GM23248 (cell line): ENCODE data around the gene GPER1. TPM values are rescaled to one million over a fixed set of nuclear protein-coding genes. Genes with fewer than 3 reads are reported as not detected.

Source experiments
- polyA plus RNA-seq: library from polyadenylated mRNA; unstranded; fragments of >200 nt; fragmentation: Nextera tagmentation; extraction: Ambion mirVana; gene quantifications from 2 replicates; pipeline ENCODE4 v1.2.1, GENCODE V29; 2016
- total RNA-seq: library from RNA; depleted of rRNA; stranded (reverse); fragments of >200 nt; shearing (Covaris generic); gene quantifications from 2 replicates; pipeline ENCODE4 v1.2.3, GENCODE V29; 2014; rRNA removed

GPER1 gene
- total and polyA plus RNA-seq, 2 experiments from 2014 or later: 5.6 to 6.7 TPM

Other genes with a start within 250 kb of the GPER1 start
- 16.7 and 26.8 TPM in 2 replicates for gene GET4, start 211.6 kb upstream of the GPER1 start, total RNA-seq
- gene GET4, start 211.6 kb upstream of the GPER1 start, polyA plus RNA-seq: 25.3 and 26.3 TPM in 2 replicates
- 0.38 and 1.1 TPM in 2 replicates for gene ADAP1, start 133.4 kb upstream of the GPER1 start, total RNA-seq
- gene ADAP1, start 133.4 kb upstream of the GPER1 start, polyA plus RNA-seq: 0.24 and 0.51 TPM in 2 replicates
- gene COX19, start 112.6 kb upstream of the GPER1 start, total RNA-seq: 5.5 and 5.6 TPM in 2 replicates
- gene COX19, start 112.6 kb upstream of the GPER1 start, polyA plus RNA-seq: 9.5 and 9.9 TPM in 2 replicates
- gene CYP2W1, start 104.9 kb upstream of the GPER1 start, total RNA-seq: not detected in 2 replicates
- not detected in 2 replicates for gene CYP2W1, start 104.9 kb upstream of the GPER1 start, polyA plus RNA-seq
- gene GPR146, start 43.6 kb upstream of the GPER1 start, total RNA-seq: 9.7 and 10.2 TPM in 2 replicates
- 4.3 and 5.1 TPM in 2 replicates for gene GPR146, start 43.6 kb upstream of the GPER1 start, polyA plus RNA-seq
- 24.7 and 32.2 TPM in 2 replicates for gene ZFAND2A, start 72.1 kb downstream of the GPER1 start, total RNA-seq
- gene ZFAND2A, start 72.1 kb downstream of the GPER1 start, polyA plus RNA-seq: 49.9 and 52.4 TPM in 2 replicates
- not detected in 2 replicates for gene UNCX, start 144.8 kb downstream of the GPER1 start, total RNA-seq
- gene UNCX, start 144.8 kb downstream of the GPER1 start, polyA plus RNA-seq: not detected in 2 replicates